Measurements from ENCODE around the gene GNPTG. TPM values are rescaled to one million over a fixed set of nuclear protein-coding genes. Genes with fewer than 3 reads are reported as not detected.

The GNPTG gene
- total RNA-seq, 2 experiments from 2014 or later, result 27.6 to 32.0 TPM

DNA sequence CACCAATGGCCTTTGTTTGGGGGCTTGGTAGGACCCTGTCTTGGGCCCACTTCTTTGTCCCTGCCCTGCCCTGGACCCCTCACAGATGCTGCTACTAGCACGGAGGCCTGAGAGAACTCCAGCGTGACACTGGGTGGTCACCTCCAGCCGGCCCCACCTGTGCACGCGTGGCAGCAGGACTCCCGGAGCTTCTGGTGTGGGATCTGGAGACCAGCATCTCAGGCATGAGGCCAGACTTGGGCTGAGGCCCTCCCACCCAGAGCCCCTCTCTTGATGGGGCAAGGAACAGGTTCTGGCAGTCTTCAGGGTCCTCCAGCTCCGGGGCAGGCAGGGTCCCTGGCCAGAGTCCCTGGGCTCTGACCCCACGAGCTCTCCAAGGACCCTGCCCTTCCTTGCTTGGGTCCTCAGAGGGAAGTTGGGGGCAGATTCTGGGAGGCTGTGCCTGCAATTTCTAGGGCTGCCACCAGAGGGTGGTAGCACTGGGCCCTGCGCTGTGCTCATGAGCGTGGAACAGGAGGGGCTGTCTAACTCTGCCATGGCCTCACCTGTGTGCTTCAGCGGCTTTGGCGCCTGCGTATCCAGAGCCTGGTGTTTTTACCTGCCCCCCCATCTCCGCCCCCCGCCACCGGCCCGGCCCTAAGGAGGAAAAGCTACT is 21.3 kb upstream of the GNPTG start:
- Histone ChIP-seq H3K4me3 (ENCODE audit: low read length) (no peak overlapping the region), H3K36me3 (ENCODE audit: insufficient read depth, low read length) (peaks cover 7% of the 10 kb centered on the region), H3K27me3 (ENCODE audit: control insufficient read depth in 1 of 2, insufficient read depth in 2 of 2, low read length in 2 of 2) (peaks cover 31 to 38% of the 10 kb centered on the region in 2 experiments), H3K4me1 (ENCODE audit: insufficient read depth, low read length) (peaks cover 44% of the 10 kb centered on the region), H3K9me3 (ENCODE audit: control insufficient read depth in 1 of 2, insufficient read depth in 1 of 2, low read length in 2 of 2) (peaks cover 0 to 39% of the 10 kb centered on the region in 2 experiments), H3K27ac (ENCODE audit: low read depth in 1 of 2, low read length in 2 of 2) (no peak overlapping the region)
- peaks cover 12% of the 10 kb centered on the region for H3K4me1 Mint-ChIP-seq (ENCODE audit: low read depth)
- CTCF ChIA-PET, result no interaction called here
- ATAC-seq (ENCODE audit: poor library complexity), result no peak
- no peak overlapping the region for H3K27ac Mint-ChIP-seq
- no peaks in the 10 kb centered on the region for H3K9me3 Mint-ChIP-seq
- POLR2A ChIA-PET, result interaction anchor here (2.9 to 3.1 kb wide), 2 partner anchors 13 to 21 kb away, joined by 7 to 15 read pairs; partner anchors contain the start of gene UBE2I
- peak in 1 of 14 experiments; percentile 54 for DNase-seq
- H3K4me3 Mint-ChIP-seq, result no peak overlapping the region
- H3K36me3 Mint-ChIP-seq (ENCODE audit: low read depth), result peaks cover 6% of the 10 kb centered on the region
- TF ChIP-seq, protein P1, sequence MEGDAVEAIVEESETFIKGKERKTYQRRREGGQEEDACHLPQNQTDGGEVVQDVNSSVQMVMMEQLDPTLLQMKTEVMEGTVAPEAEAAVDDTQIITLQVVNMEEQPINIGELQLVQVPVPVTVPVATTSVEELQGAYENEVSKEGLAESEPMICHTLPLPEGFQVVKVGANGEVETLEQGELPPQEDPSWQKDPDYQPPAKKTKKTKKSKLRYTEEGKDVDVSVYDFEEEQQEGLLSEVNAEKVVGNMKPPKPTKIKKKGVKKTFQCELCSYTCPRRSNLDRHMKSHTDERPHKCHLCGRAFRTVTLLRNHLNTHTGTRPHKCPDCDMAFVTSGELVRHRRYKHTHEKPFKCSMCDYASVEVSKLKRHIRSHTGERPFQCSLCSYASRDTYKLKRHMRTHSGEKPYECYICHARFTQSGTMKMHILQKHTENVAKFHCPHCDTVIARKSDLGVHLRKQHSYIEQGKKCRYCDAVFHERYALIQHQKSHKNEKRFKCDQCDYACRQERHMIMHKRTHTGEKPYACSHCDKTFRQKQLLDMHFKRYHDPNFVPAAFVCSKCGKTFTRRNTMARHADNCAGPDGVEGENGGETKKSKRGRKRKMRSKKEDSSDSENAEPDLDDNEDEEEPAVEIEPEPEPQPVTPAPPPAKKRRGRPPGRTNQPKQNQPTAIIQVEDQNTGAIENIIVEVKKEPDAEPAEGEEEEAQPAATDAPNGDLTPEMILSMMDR (IDR thresholded peaks at IDR 0.05), result peak; percentile 24
- intact Hi-C loops (cut with DNase I, micrococcal nuclease), result loop anchor here in 1 of 2 experiments (2.0 kb wide), 1 partner anchor 18 kb away; no protein-coding TSS in a partner anchor
- H3K27me3 Mint-ChIP-seq, result peaks cover 19% of the 10 kb centered on the region

DNA sequence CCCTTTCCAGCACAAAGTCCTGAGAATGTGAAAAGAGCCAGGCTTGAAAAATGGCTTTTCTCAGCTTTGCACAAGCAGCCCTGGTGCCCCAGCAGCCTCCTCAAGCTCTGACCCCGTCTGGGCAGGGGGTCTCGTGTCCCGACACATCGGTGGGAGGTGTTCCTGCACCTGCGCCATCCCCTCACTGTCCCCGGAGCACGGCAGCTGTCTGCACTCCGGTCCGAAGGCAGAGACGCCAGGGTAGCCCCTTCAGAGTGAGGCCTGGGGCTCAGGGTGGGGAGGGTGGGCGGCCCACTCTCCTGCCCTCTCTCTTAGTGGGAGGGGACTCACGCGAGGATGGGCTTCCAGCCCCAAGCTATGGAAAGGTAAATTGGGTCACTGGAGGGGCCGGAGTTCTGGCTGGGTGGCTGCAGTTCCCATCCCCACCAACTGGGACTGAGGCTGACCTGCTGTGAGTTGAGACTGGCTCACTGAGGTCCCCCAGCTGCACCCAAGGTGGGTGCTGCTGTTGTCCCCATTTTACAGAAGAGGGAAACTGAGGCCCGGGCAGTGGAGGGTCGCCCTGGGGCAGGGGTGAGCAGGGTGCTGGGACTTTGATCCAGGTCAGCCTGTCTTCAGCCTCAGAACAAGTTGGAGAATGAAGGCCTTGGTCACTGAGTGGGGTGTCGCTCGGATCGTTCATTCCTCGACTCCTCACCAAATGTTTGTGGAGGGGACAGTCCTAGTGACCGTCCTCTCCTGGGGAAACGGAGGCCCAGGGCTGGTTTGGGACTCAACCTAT is 20.6 kb upstream of the GNPTG start:
- Histone ChIP-seq H3K4me3 (ENCODE audit: low read length) (peak overlapping the region; percentile 45), H3K36me3 (ENCODE audit: insufficient read depth, low read length) (no peaks in the 10 kb centered on the region), H3K27me3 (ENCODE audit: control insufficient read depth in 1 of 2, insufficient read depth in 2 of 2, low read length in 2 of 2) (peaks cover 31 to 44% of the 10 kb centered on the region in 2 experiments), H3K4me1 (ENCODE audit: insufficient read depth, low read length) (peaks cover 47% of the 10 kb centered on the region), H3K27ac (ENCODE audit: low read depth in 1 of 2, low read length in 2 of 2) (peak overlapping the region in 1 of 2 donors; percentile 44), H3K9me3 (ENCODE audit: control insufficient read depth in 1 of 2, insufficient read depth in 1 of 2, low read length in 2 of 2) (peaks cover 0 to 39% of the 10 kb centered on the region in 2 experiments)
- peaks cover 21% of the 10 kb centered on the region for H3K27me3 Mint-ChIP-seq
- H3K9me3 Mint-ChIP-seq, result no peaks in the 10 kb centered on the region
- H3K4me1 Mint-ChIP-seq (ENCODE audit: low read depth), result peaks cover 12% of the 10 kb centered on the region
- no peak for ATAC-seq (ENCODE audit: poor library complexity)
- TF ChIP-seq, protein P1 (IDR thresholded peaks at IDR 0.05), result no peak
- DNase-seq, result no peak
- ChIA-PET POLR2A (interaction anchor here (2.9 to 3.1 kb wide), 2 partner anchors 12 to 22 kb away, joined by 7 to 15 read pairs; partner anchors contain the start of gene UBE2I), CTCF (no interaction called here)
- no peak overlapping the region for H3K27ac Mint-ChIP-seq
- intact Hi-C loops (cut with DNase I, micrococcal nuclease), result loop anchor here in 1 of 2 experiments (2.0 kb wide), 1 partner anchor 18 kb away; no protein-coding TSS in a partner anchor
- peaks cover 6% of the 10 kb centered on the region for H3K36me3 Mint-ChIP-seq (ENCODE audit: low read depth)
- peak overlapping the region; percentile 20 for H3K4me3 Mint-ChIP-seq
